A549 treated with GW870086 at 1 μM for 4 hours (cell line): ENCODE data around the gene RIC1. TPM values are rescaled to one million over a fixed set of nuclear protein-coding genes. Genes with fewer than 3 reads are reported as not detected.

Experiments
- total RNA-seq: library from RNA; stranded (reverse); fragments of 200-300 nt; extraction: Qiagen RNA extraction; gene quantifications from 5 replicates; pipeline ENCODE4 v1.2.3, GENCODE V29; 2022; ENCODE audit warnings: low read depth

RIC1 gene, protein sequence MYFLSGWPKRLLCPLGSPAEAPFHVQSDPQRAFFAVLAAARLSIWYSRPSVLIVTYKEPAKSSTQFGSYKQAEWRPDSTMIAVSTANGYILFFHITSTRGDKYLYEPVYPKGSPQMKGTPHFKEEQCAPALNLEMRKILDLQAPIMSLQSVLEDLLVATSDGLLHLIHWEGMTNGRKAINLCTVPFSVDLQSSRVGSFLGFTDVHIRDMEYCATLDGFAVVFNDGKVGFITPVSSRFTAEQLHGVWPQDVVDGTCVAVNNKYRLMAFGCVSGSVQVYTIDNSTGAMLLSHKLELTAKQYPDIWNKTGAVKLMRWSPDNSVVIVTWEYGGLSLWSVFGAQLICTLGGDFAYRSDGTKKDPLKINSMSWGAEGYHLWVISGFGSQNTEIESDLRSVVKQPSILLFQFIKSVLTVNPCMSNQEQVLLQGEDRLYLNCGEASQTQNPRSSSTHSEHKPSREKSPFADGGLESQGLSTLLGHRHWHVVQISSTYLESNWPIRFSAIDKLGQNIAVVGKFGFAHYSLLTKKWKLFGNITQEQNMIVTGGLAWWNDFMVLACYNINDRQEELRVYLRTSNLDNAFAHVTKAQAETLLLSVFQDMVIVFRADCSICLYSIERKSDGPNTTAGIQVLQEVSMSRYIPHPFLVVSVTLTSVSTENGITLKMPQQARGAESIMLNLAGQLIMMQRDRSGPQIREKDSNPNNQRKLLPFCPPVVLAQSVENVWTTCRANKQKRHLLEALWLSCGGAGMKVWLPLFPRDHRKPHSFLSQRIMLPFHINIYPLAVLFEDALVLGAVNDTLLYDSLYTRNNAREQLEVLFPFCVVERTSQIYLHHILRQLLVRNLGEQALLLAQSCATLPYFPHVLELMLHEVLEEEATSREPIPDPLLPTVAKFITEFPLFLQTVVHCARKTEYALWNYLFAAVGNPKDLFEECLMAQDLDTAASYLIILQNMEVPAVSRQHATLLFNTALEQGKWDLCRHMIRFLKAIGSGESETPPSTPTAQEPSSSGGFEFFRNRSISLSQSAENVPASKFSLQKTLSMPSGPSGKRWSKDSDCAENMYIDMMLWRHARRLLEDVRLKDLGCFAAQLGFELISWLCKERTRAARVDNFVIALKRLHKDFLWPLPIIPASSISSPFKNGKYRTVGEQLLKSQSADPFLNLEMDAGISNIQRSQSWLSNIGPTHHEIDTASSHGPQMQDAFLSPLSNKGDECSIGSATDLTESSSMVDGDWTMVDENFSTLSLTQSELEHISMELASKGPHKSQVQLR (N-terminal part only)
- total RNA-seq: 11.0 to 15.3 TPM (median 13.2 TPM) in 5 replicates

DNA sequence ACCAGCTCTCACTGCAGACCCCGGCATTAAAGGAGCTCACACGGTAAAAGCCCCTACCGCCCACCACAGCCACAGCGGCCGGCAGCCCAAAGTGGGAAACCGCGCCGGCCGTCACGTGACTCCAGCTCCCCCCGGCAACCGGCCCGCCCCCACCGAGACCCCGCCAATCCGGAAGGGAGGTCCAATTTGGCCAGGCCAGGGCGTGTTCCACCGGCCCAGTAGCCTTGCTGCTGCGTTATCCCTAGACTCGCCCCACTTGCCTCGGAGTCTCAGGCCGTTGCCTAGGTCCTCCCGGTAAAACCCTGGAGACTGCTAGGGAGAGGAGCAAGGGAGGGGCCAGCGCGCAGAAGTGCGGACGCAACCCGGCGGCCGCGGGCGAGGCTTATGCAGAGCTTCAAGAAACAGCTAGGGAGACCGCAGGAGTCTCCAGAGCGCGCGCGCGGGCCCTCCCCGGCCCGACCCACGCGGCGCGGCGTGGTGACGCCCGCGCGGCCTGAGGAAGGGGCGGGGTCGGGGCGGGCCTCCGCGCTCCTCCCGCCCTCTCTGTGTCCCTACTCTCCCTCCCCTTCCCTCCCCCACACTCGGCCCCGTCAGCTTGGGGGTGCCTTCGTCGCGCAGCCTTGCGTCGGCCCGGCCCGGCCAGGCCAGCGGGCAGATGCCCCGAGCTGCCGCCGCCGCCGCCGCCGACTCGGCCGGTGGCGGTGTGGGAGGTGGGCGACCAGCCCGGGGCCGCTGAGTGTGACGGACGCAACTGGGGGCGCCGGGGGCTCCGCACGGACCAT lies at the start of gene RIC1:
TSS of gene RIC1 (plus strand) at position 578 of the 782 bp plus-strand sequence. CDS start at position 781, 203 bp downstream.

Other genes starting within 250 kb of the RIC1 start
- gene PLGRKT, start 191.2 kb upstream of the RIC1 start, total RNA-seq: 23.6 to 26.7 TPM (median 24.9 TPM) in 5 replicates
- gene CD274, start 178.6 kb upstream of the RIC1 start, total RNA-seq: 0.97 to 2.1 TPM (median 1.4 TPM) in 5 replicates
- gene PDCD1LG2, start 118.6 kb upstream of the RIC1 start, total RNA-seq: 0.13 to 0.25 TPM (median 0.15 TPM) in 5 replicates
- 15.8 to 20.1 TPM (median 18.1 TPM) in 5 replicates for gene ERMP1, start 204.0 kb downstream of the RIC1 start, total RNA-seq